KMS-11 (cell line): Measurements from ENCODE around the gene ZSCAN31.
"Not testable (repeated sequence)": the region's sequence is repeated elsewhere in the genome, so short reads cannot be mapped to it uniquely, and the experiment has no call there.

Experiments
- H2AFZ ChIP-seq: fragments of 200-600 bp; sonication (generic); 2 replicates; pipeline ENCODE4 v1.6.1; 2016; ENCODE audit warnings: antibody characterized with exemption, mixed run types, low read depth
- H3K27ac ChIP-seq: fragments of 200-600 bp; sonication (generic); 2 replicates; pipeline ENCODE4 v1.6.1; 2016; ENCODE audit warnings: mild to moderate bottlenecking, mixed run types
- H3K27me3 ChIP-seq: fragments of 200-600 bp; sonication (generic); 2 replicates; pipeline ENCODE4 v1.6.1; 2017; ENCODE audit warnings: mild to moderate bottlenecking, low read depth, mixed run types, moderate library complexity; ENCODE audit not compliant: insufficient read depth
- H3K36me3 ChIP-seq: fragments of 200-600 bp; sonication (generic); 2 replicates; pipeline ENCODE4 v1.6.1; 2017; ENCODE audit warnings: mild to moderate bottlenecking, mixed run types; ENCODE audit not compliant: insufficient read depth
- H3K4me1 ChIP-seq: fragments of 200-600 bp; sonication (generic); 2 replicates; pipeline ENCODE4 v1.6.1; 2016; ENCODE audit warnings: mild to moderate bottlenecking, low read depth, mixed run types; ENCODE audit not compliant: poor library complexity, severe bottlenecking
- H3K4me2 ChIP-seq: fragments of 200-600 bp; sonication (generic); 2 replicates; pipeline ENCODE4 v1.7.0; 2016; ENCODE audit warnings: mild to moderate bottlenecking, mixed run types
- H3K4me3 ChIP-seq: fragments of 200-600 bp; sonication (generic); IDR thresholded peaks from 2 replicates; pipeline ENCODE4 v1.6.1; 2017; ENCODE audit warnings: low read depth, low read length, mixed read lengths; ENCODE audit not compliant: insufficient read depth
- H3K79me2 ChIP-seq: fragments of 200-600 bp; sonication (generic); 2 replicates; pipeline ENCODE4 v1.6.1; 2016; ENCODE audit warnings: low read depth, mixed run types; ENCODE audit not compliant: insufficient read depth
- H3K9ac ChIP-seq: fragments of 200-600 bp; sonication (generic); 2 replicates; pipeline ENCODE4 v1.6.1; 2016; ENCODE audit warnings: mild to moderate bottlenecking, mixed run types
- H4K20me1 ChIP-seq: fragments of 200-600 bp; sonication (generic); 2 replicates; pipeline ENCODE4 v1.6.1; 2016; ENCODE audit warnings: mild to moderate bottlenecking, mixed run types; ENCODE audit not compliant: insufficient read depth
- TF ChIP-seq, protein P1 (sequence below): fragments of 200-600 bp; sonication (generic); conservative IDR thresholded peaks from 2 replicates; pipeline ENCODE4 v1.6.1; 2017; ENCODE audit warnings: low read depth, mild to moderate bottlenecking, antibody characterized with exemption, low read length, moderate library complexity, mixed read lengths

Gene ZSCAN31

DNA sequence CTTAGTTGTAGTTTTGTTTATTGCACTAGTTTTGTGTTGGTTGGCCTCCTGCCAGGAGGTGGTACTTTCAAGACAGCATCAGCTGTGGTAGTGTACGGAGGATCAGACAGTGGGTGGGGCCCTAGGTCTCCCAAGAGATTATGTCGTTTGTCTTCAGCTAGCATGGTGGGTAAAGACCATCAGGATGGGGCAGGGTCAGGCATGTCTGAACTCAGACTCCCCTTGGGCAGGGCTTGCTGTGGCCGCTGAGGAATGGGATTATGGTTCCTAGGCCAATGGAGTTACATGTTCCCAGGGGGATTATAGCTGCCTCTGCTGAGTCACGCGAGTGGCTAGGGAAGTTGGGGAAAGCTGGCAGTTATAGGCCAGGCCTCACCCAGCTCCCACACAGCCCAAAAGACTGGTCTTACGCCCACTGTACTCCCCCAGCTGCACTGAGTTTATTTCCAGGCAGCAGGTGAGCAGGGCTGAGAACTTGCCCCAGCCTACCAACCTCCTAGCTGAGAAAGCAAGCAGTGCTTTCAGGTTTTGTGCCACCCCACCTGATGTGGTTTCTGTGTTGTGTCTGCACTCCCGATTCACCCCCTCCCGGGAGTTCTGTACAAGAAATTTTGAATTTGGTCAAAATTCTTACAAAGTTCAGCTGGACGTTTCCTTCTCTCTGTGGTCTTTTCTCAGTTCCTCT lies 24.7 kb downstream of the ZSCAN31 start:
- Histone ChIP-seq H3K4me1 (no peaks in the 10 kb centered on the region), H3K4me3 (no peak overlapping the region), H2AFZ (no peak overlapping the region), H3K4me2 (no peak overlapping the region), H4K20me1 (no peaks in the 10 kb centered on the region), H3K9ac (no peak overlapping the region), H3K36me3 (no peaks in the 10 kb centered on the region), H3K27ac (no peak overlapping the region), H3K79me2 (no peaks in the 10 kb centered on the region), H3K27me3 (no peaks in the 10 kb centered on the region)
- TF ChIP-seq, protein P1, sequence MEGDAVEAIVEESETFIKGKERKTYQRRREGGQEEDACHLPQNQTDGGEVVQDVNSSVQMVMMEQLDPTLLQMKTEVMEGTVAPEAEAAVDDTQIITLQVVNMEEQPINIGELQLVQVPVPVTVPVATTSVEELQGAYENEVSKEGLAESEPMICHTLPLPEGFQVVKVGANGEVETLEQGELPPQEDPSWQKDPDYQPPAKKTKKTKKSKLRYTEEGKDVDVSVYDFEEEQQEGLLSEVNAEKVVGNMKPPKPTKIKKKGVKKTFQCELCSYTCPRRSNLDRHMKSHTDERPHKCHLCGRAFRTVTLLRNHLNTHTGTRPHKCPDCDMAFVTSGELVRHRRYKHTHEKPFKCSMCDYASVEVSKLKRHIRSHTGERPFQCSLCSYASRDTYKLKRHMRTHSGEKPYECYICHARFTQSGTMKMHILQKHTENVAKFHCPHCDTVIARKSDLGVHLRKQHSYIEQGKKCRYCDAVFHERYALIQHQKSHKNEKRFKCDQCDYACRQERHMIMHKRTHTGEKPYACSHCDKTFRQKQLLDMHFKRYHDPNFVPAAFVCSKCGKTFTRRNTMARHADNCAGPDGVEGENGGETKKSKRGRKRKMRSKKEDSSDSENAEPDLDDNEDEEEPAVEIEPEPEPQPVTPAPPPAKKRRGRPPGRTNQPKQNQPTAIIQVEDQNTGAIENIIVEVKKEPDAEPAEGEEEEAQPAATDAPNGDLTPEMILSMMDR = no peak

DNA sequence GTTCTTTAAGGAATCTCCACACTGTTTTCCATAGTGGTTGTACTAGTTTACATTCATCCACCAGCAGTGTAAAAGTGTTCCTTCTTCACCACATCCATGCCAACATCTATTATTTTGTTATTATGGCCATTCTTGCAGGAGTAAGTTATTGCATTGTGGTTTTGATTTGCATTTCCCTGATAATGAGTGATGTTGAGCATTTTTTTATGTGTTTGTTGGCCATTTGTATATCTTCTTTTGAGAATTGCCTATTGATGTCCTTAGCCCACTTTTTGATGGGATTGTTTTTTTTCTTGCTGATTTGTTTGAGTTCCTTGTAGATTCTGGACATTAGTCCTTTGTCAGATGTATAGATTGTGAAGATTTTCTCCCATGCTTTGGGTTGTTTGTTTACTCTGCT lies 29.6 kb downstream of the ZSCAN31 start:
- not testable (repeated sequence) for H3K36me3 ChIP-seq, H3K27me3 ChIP-seq, H3K4me2 ChIP-seq, H3K79me2 ChIP-seq, H3K9ac ChIP-seq, H3K27ac ChIP-seq, H4K20me1 ChIP-seq, H3K4me3 ChIP-seq, H2AFZ ChIP-seq, H3K4me1 ChIP-seq

DNA sequence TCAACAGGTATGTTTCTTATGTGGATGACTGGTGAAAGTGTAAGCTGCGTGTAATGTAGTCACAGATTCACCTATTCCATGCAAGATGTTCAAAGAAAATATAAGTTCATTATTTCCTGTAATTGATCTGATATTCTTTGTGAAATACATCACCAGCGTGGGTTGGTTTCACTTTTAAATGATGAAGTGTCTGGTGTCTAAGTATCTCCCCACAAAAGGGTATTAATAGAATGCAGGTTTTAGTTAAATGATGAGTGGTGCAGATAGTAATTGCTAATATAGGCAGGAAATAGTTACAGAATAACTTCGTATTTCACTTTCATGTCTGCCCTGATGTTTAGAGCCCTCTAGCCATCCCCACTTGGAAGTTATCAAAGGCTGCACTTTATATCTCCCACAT lies 32.4 kb downstream of the ZSCAN31 start:
- H2AFZ ChIP-seq = no peak overlapping the region
- H3K36me3 ChIP-seq = no peaks in the 10 kb centered on the region
- no peaks in the 10 kb centered on the region for H3K27me3 ChIP-seq
- no peak overlapping the region for H3K4me3 ChIP-seq
- H3K79me2 ChIP-seq = no peaks in the 10 kb centered on the region
- H3K4me1 ChIP-seq = no peaks in the 10 kb centered on the region
- no peak overlapping the region for H3K4me2 ChIP-seq
- H3K9ac ChIP-seq = no peak overlapping the region
- no peak overlapping the region for H3K27ac ChIP-seq
- H4K20me1 ChIP-seq = no peaks in the 10 kb centered on the region
- TF ChIP-seq, protein P1 = no peak

DNA sequence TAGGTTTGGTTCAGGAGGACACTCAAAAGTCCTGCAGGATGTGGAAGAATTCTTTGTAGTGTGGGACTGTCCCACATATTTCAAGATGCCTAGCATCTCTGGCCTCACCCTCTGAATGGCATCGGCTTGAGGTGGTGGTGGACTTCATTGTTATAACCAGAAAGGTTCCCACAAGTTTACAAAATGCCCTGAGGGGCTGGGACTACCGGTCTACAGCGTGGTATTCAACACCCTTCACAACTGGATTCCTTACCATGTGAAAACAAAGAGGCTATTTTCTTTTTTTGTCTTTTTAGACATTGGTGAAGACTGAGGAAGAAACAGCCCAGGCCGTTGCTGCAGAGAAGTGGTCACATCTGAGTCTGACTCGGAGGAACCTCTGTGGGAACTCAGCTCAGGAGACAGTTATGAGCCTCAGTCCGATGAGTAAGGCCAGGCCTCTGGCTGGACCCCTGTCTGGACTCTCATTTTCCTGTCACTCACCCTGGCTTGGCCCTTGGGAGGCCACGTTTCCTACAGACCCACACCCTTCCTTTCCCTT lies 39.4 kb downstream of the ZSCAN31 start:
- Histone ChIP-seq H4K20me1 (no peaks in the 10 kb centered on the region), H2AFZ (no peak overlapping the region), H3K79me2 (no peaks in the 10 kb centered on the region), H3K4me1 (peaks cover 34% of the 10 kb centered on the region), H3K27me3 (no peaks in the 10 kb centered on the region; the same call in 1 of the 2 replicates), H3K4me3 (no peak overlapping the region), H3K36me3 (no peaks in the 10 kb centered on the region), H3K27ac (no peak overlapping the region), H3K4me2 (peak overlapping the region; percentile 63; the same call in 1 of the 2 replicates), H3K9ac (no peak overlapping the region)
- TF ChIP-seq, protein P1 = no peak

DNA sequence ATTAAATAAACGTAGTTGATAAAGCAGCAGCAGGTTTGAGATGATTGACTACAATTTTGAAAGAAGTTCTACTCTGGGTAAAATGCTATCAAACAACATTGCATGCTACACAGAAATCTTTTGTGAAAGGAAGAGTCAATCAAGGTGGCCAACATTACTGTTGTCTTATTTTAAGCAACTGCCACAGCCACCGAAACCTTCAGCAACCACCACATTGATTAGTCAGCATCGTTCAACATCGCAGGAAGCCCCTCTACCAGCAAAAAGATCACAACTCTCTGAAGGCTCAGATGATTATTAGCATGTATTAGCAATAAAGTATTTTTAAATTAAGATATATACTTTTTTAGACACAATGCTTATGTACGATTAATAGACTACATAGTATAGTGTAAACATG lies 40.6 kb downstream of the ZSCAN31 start:
- peaks cover 34% of the 10 kb centered on the region for H3K4me1 ChIP-seq
- H3K79me2 ChIP-seq = no peaks in the 10 kb centered on the region
- TF ChIP-seq, protein P1 = no peak
- no peak overlapping the region for H3K27ac ChIP-seq
- H3K9ac ChIP-seq = no peak overlapping the region
- no peaks in the 10 kb centered on the region for H4K20me1 ChIP-seq
- H2AFZ ChIP-seq = no peak overlapping the region
- H3K4me3 ChIP-seq = no peak overlapping the region
- no peaks in the 10 kb centered on the region for H3K36me3 ChIP-seq
- peak overlapping the region; percentile 63 for H3K4me2 ChIP-seq
- H3K27me3 ChIP-seq = no peaks in the 10 kb centered on the region; the same call in 1 of the 2 replicates
